GM23338 (cell line): ENCODE data around the gene SLC6A19.

Experiments used
- CREB1 ChIP-seq: fragments of 250-450 bp; sonication (Bioruptor Pico); IDR thresholded peaks from 2 replicates; pipeline ENCODE4 v1.5.0; 2020; ENCODE audit warnings: low read depth, mild to moderate bottlenecking, moderate library complexity
- EZH2 ChIP-seq: fragments of 200-600 bp; sonication (generic); IDR thresholded peaks from one replicate; pipeline ENCODE4 v1.8.0; 2017; ENCODE audit warnings: antibody characterized with exemption, mild to moderate bottlenecking, low read depth; ENCODE audit not compliant: unreplicated experiment
- EZH2phosphoT487 ChIP-seq: fragments of 200-600 bp; sonication (generic); IDR thresholded peaks from one replicate; pipeline ENCODE4 v1.8.1; 2018; ENCODE audit warnings: antibody characterized with exemption; ENCODE audit not compliant: unreplicated experiment
- JUNB ChIP-seq: IDR thresholded peaks from one replicate; pipeline ENCODE4 v1.6.1; 2016; ENCODE audit warnings: antibody characterized with exemption; ENCODE audit not compliant: unreplicated experiment
- NANOG ChIP-seq: IDR thresholded peaks from 2 replicates; pipeline ENCODE4 v1.6.1; 2016; ENCODE audit warnings: antibody characterized with exemption, borderline replicate concordance
- POLR2AphosphoS5 ChIP-seq: IDR thresholded peaks from 2 replicates; pipeline ENCODE4 v1.6.1; 2016; ENCODE audit warnings: antibody characterized with exemption, low read depth
- STAT1 ChIP-seq: IDR thresholded peaks from one replicate; pipeline ENCODE4 v1.6.1; 2016; ENCODE audit warnings: antibody characterized with exemption; ENCODE audit not compliant: unreplicated experiment
- ZNF331 ChIP-seq: fragments of 250-450 bp; sonication (Bioruptor Pico); IDR thresholded peaks from 2 replicates; pipeline ENCODE4 v1.5.0; 2020; ENCODE audit warnings: low read depth, mild to moderate bottlenecking, moderate library complexity
- TF ChIP-seq, protein P1 (sequence below), 2 experiments: fragments of 200-600 bp in 1 of 2; sonication (generic) in 1 of 2; conservative IDR thresholded peaks; 2 replicates each; pipeline versions ENCODE4 v1.5.1 to v1.6.1; 2016 to 2017; ENCODE audit warnings: antibody characterized with exemption in 2 of 2, low read depth in 2 of 2, mild to moderate bottlenecking in 2 of 2, moderate library complexity in 1 of 2
- TF ChIP-seq, protein P2 (sequence below): IDR thresholded peaks from 2 replicates; pipeline ENCODE4 v1.6.1; 2016; ENCODE audit warnings: antibody characterized with exemption
- TF ChIP-seq, protein P3 (sequence below): IDR thresholded peaks from one replicate; pipeline ENCODE4 v1.6.1; 2018; ENCODE audit warnings: antibody characterized with exemption; ENCODE audit not compliant: unreplicated experiment

- TF ChIP-seq, protein P1, sequence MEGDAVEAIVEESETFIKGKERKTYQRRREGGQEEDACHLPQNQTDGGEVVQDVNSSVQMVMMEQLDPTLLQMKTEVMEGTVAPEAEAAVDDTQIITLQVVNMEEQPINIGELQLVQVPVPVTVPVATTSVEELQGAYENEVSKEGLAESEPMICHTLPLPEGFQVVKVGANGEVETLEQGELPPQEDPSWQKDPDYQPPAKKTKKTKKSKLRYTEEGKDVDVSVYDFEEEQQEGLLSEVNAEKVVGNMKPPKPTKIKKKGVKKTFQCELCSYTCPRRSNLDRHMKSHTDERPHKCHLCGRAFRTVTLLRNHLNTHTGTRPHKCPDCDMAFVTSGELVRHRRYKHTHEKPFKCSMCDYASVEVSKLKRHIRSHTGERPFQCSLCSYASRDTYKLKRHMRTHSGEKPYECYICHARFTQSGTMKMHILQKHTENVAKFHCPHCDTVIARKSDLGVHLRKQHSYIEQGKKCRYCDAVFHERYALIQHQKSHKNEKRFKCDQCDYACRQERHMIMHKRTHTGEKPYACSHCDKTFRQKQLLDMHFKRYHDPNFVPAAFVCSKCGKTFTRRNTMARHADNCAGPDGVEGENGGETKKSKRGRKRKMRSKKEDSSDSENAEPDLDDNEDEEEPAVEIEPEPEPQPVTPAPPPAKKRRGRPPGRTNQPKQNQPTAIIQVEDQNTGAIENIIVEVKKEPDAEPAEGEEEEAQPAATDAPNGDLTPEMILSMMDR (conservative IDR thresholded peaks at IDR 0.05; ENCODE audit: low read depth in 2 of 2), result no peak
- TF ChIP-seq ZNF331 (no peak), POLR2AphosphoS5 (no peak), EZH2phosphoT487 (no peak), CREB1 (CRISPR knock-in tag) (no peak), EZH2 (no peak), JUNB (no peak), NANOG (no peak), STAT1 (no peak)
- TF ChIP-seq, protein P2, sequence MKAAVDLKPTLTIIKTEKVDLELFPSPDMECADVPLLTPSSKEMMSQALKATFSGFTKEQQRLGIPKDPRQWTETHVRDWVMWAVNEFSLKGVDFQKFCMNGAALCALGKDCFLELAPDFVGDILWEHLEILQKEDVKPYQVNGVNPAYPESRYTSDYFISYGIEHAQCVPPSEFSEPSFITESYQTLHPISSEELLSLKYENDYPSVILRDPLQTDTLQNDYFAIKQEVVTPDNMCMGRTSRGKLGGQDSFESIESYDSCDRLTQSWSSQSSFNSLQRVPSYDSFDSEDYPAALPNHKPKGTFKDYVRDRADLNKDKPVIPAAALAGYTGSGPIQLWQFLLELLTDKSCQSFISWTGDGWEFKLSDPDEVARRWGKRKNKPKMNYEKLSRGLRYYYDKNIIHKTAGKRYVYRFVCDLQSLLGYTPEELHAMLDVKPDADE, result no peak
- TF ChIP-seq, protein P3, sequence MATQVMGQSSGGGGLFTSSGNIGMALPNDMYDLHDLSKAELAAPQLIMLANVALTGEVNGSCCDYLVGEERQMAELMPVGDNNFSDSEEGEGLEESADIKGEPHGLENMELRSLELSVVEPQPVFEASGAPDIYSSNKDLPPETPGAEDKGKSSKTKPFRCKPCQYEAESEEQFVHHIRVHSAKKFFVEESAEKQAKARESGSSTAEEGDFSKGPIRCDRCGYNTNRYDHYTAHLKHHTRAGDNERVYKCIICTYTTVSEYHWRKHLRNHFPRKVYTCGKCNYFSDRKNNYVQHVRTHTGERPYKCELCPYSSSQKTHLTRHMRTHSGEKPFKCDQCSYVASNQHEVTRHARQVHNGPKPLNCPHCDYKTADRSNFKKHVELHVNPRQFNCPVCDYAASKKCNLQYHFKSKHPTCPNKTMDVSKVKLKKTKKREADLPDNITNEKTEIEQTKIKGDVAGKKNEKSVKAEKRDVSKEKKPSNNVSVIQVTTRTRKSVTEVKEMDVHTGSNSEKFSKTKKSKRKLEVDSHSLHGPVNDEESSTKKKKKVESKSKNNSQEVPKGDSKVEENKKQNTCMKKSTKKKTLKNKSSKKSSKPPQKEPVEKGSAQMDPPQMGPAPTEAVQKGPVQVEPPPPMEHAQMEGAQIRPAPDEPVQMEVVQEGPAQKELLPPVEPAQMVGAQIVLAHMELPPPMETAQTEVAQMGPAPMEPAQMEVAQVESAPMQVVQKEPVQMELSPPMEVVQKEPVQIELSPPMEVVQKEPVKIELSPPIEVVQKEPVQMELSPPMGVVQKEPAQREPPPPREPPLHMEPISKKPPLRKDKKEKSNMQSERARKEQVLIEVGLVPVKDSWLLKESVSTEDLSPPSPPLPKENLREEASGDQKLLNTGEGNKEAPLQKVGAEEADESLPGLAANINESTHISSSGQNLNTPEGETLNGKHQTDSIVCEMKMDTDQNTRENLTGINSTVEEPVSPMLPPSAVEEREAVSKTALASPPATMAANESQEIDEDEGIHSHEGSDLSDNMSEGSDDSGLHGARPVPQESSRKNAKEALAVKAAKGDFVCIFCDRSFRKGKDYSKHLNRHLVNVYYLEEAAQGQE, result no peak
Observed at GRCh38 chr5:1175015-1175414, 26.4 kb upstream of the SLC6A19 start.
